Sigmoid colon (tissue), 4 donors: ENCODE results near the gene GPC6.

Source experiments
- CTCF ChIP-seq, 4 experiments: fragments of 450-650 bp in 3 of 4; fragments of 200-600 bp in 1 of 4; IDR thresholded peaks; one replicate each; pipeline ENCODE4 v1.5.1; 2016 to 2019; ENCODE audit warnings: antibody characterized with exemption in 4 of 4, mild to moderate bottlenecking in 3 of 4, moderate library complexity in 2 of 4
- EP300 ChIP-seq, 4 donors: sonication (generic); formaldehyde crosslinking; IDR thresholded peaks; one replicate each; pipeline ENCODE4 v1.6.1; 2017; ENCODE audit warnings: antibody characterized with exemption in 4 of 4
- POLR2A ChIP-seq, 2 donors: fragments of 450-650 bp; IDR thresholded peaks; one replicate each; pipeline ENCODE4 v1.6.1; 2016; ENCODE audit warnings: antibody characterized with exemption in 2 of 2, mild to moderate bottlenecking in 2 of 2, moderate library complexity in 2 of 2
- POLR2AphosphoS5 ChIP-seq, 4 donors: sonication (generic); formaldehyde crosslinking; IDR thresholded peaks; one replicate each; pipeline ENCODE4 v1.6.1; 2017; ENCODE audit warnings: antibody characterized with exemption in 4 of 4

- TF ChIP-seq CTCF (IDR thresholded peaks at IDR 0.05), result no peak
- no peak for TF ChIP-seq EP300 (IDR thresholded peaks at IDR 0.05)
- no peak for TF ChIP-seq POLR2AphosphoS5 (IDR thresholded peaks at IDR 0.05)
- no peak for TF ChIP-seq POLR2A (IDR thresholded peaks at IDR 0.05)
These were observed 142.1 kb downstream of the GPC6 start for GRCh38 chr13:93368718-93369117.
